Mucosa of descending colon (tissue), 3 donors: ENCODE results near the gene GJA5. TPM values are rescaled to one million over a fixed set of nuclear protein-coding genes. Genes with fewer than 3 reads are reported as not detected.

Experiments
- ATAC-seq: fragments of 200-7000 bp; cut with Tn5 transposase; one replicate; pipeline ENCODE4 v1.9.1; 2020; ENCODE audit warnings: mild to moderate bottlenecking, moderate library complexity
- DNase-seq, 3 donors: peaks; one replicate each; pipeline ENCODE4 v3.0.0-alpha.2; 2020
- H3K36me3 ChIP-seq: fragments of 200-600 bp; one replicate; pipeline ENCODE4 v1.8.0; 2021; ENCODE audit warnings: low read depth, mild to moderate bottlenecking
- H3K4me1 ChIP-seq: fragments of 200-600 bp; one replicate; pipeline ENCODE4 v1.8.0; 2021; ENCODE audit warnings: low read depth, mild to moderate bottlenecking
- H3K4me3 ChIP-seq: fragments of 200-600 bp; one replicate; pipeline ENCODE4 v1.8.0; 2021; ENCODE audit warnings: mild to moderate bottlenecking
- H3K9me3 ChIP-seq: fragments of 200-600 bp; one replicate; pipeline ENCODE4 v1.8.0; 2021; ENCODE audit warnings: mild to moderate bottlenecking
- CTCF ChIP-seq: fragments of 200-600 bp; IDR thresholded peaks from one replicate; pipeline ENCODE4 v1.8.0; 2022; ENCODE audit warnings: antibody characterized with exemption, mild to moderate bottlenecking
- intact Hi-C, 2 donors: fragments of 100-400 bp; cut with DNase I in 1 of 2; cut with micrococcal nuclease in 1 of 2; formaldehyde crosslinking; loops; one replicate each; pipeline versions ENCODE4 v1.11.0 to v1.11.1; 2022; cut with DNase I, micrococcal nuclease
- total RNA-seq, 3 donors: library from RNA; stranded (reverse); fragmentation: NEBNext Ultra II Directional in 2 of 3; extraction: Animal tissue kit (Norgen Biotek cat#: 25700) in 2 of 3; gene quantifications; one replicate each; pipeline versions ENCODE4 v1.2.1 to v1.2.4, GENCODE V29; 2021 to 2023
- donor health status: DM: no; HTN: no; CAD: no; lungs with moderate emphysema.
- donor health status: DM: no; HTN: no; CAD: no.
- donor health status: DM: no; HTN: yes; CAD: no.

The GJA5 gene
- total RNA-seq, 3 donors from 2014 or later = 1.3 to 7.7 (median 3.0) TPM

DNA sequence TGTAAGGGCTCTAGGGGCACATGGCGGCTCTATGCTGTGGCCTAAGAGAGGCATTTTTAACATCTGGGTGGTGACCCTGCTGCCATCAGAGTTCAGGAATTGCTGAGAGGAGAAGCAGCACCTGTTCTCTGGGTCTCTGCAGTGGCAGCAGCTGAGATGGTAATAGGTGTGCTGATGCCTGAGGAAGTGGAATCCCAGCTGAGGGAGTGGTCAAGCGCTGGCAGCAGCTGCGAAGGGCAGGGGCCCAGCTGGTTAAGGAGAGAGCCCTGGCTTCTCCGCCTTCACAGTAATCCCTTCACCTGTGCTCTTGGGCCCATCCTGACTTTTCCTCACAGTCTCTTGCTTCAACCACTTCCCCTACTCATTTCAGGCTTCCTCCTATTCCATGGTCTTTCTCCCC lies 39.8 kb downstream of the GJA5 start:
- intact Hi-C loops = loop anchor here in 1 of 2 donors (5.0 kb wide), 1 partner anchor 172 kb away; no protein-coding TSS in a partner anchor
- Histone ChIP-seq H3K4me1 (no peaks in the 10 kb centered on the region), H3K4me3 (no peak overlapping the region), H3K9me3 (no peaks in the 10 kb centered on the region), H3K36me3 (no peaks in the 10 kb centered on the region)
- DNase-seq = peak in 2 of 3 donors; percentile 31 to 51
- TF ChIP-seq CTCF = no peak
- no peak for ATAC-seq

GRCh38 chr1:147719711-147720225 lies 40.6 kb downstream of the GJA5 start:
- no peak for ATAC-seq
- no peak overlapping the region for H3K4me3 ChIP-seq
- H3K36me3 ChIP-seq = no peaks in the 10 kb centered on the region
- intact Hi-C loops = loop anchor here in 1 of 2 donors (5.0 kb wide), 1 partner anchor 173 kb away; no protein-coding TSS in a partner anchor
- DNase-seq = no peak
- TF ChIP-seq CTCF = no peak
- H3K9me3 ChIP-seq = no peaks in the 10 kb centered on the region
- no peaks in the 10 kb centered on the region for H3K4me1 ChIP-seq

DNA sequence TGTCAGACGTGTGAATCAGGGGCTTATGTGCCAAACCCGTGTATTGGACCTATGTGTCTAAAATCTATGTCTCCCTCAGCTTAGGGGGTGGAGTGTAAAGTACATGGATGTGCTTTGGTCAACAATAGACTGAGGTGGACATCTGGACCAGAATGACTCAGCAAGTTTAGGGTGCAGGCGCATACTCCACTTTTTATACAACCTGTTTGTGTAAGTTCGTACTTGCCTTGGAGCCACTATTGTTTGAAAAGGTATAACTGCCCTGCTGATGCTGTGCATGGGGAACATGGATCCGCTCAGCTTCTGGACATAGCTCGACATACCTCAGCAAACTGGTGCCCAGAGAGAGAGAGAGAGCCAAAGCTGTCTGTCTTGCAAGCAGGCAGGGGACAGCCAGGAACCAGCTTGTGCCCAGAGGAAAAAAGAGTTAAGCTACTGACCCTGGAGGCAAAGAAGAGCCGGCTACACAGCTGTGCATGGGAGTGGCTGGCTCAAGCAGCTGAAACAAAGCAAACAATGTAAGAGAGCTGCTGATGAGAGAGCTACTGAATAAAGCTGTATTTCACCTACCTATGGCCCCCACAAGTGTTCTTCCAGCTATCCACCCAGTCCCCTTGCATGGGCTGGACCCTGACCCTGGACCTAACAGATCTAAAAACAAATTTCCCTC lies 41.2 kb downstream of the GJA5 start:
- no peak for TF ChIP-seq CTCF
- DNase-seq = peak in 1 of 3 donors; percentile 25
- H3K36me3 ChIP-seq = no peaks in the 10 kb centered on the region
- no peaks in the 10 kb centered on the region for H3K9me3 ChIP-seq
- H3K4me3 ChIP-seq = no peak overlapping the region
- ATAC-seq = no peak
- H3K4me1 ChIP-seq = no peaks in the 10 kb centered on the region
- intact Hi-C loops = no loop called here

- peak; percentile 84 for ATAC-seq
- Histone ChIP-seq H3K9me3 (no peaks in the 10 kb centered on the region), H3K36me3 (no peaks in the 10 kb centered on the region), H3K4me3 (no peak overlapping the region), H3K4me1 (no peaks in the 10 kb centered on the region)
- DNase-seq = peak; percentile 35 to 66 (median 54)
- TF ChIP-seq CTCF = no peak
- intact Hi-C loops = no loop called here
Observed at GRCh38 chr1:147717706-147718097, 42.7 kb downstream of the GJA5 start.

DNA sequence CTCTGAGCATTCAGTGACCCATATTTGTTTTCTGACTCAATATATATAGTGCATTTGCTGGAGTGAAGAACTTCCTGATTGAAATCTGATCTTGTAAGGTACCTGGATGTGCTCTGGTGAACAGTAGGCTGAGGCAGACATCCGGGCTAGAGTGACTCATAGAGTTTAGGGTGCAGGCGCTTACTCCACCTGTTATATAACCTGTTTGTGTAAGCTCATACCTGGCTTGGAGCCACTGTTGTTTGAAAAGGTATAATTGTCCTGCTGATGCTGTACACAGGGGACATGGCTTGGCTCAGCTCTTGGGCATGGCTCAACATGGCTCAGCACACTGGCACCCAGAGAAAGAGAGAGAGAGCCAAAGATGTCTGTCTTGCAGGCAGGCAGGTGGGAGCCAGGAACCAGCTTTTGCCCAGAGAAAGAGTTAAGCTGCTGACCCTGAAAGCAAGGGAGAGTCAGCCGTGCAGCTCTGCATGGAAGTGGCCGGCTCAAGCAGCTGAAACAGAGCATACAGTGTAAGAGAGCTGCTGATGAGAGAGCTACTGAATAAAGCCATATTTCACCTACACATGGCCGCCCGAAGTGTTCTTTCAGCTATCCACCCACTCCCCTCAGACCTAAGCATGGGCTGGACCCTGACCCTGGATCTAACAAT lies 43.2 kb downstream of the GJA5 start:
- no peaks in the 10 kb centered on the region for H3K9me3 ChIP-seq
- peak; percentile 46 to 77 (median 54) for DNase-seq
- H3K36me3 ChIP-seq = no peaks in the 10 kb centered on the region
- TF ChIP-seq CTCF = no peak
- no peak overlapping the region for H3K4me3 ChIP-seq
- peak; percentile 95 for ATAC-seq
- intact Hi-C loops = no loop called here
- H3K4me1 ChIP-seq = no peaks in the 10 kb centered on the region
